Measurements from ENCODE around the gene MEF2C. TPM values are rescaled to one million over a fixed set of nuclear protein-coding genes. Genes with fewer than 3 reads are reported as not detected.

MEF2C gene
- total RNA-seq, 1 experiment from 2014 or later: 5.2 TPM

- DNase-seq (ENCODE audit: low read depth): no peak
Observed at GRCh38 chr5:88760527-88760926, 122.5 kb downstream of the MEF2C start.

GRCh38 chr5:88758591-88758990 lies 124.4 kb downstream of the MEF2C start:
- no peak for DNase-seq (ENCODE audit: low read depth)

- no peak for DNase-seq (ENCODE audit: low read depth)
Observed at GRCh38 chr5:88758184-88758583, 124.8 kb downstream of the MEF2C start.

- DNase-seq (ENCODE audit: low read depth): no peak
Observed at GRCh38 chr5:88756953-88757352, 126.0 kb downstream of the MEF2C start.

- no peak for DNase-seq (ENCODE audit: low read depth)
Observed at GRCh38 chr5:88748666-88749065, 134.3 kb downstream of the MEF2C start.

- DNase-seq (ENCODE audit: low read depth): no peak
Observed at GRCh38 chr5:88746438-88746882, 136.5 kb downstream of the MEF2C start.

GRCh38 chr5:88745093-88745696 lies 137.8 kb downstream of the MEF2C start:
- DNase-seq (ENCODE audit: low read depth): no peak

GRCh38 chr5:88743231-88743834 lies 139.7 kb downstream of the MEF2C start:
- peak; percentile 41 for DNase-seq (ENCODE audit: low read depth)

GRCh38 chr5:88741964-88742363 lies 141.0 kb downstream of the MEF2C start:
- DNase-seq (ENCODE audit: low read depth): no peak

- no peak for DNase-seq (ENCODE audit: low read depth)
Observed at GRCh38 chr5:88740604-88741185, 142.3 kb downstream of the MEF2C start.

- DNase-seq (ENCODE audit: low read depth): no peak
Observed at GRCh38 chr5:88736494-88736893, 146.5 kb downstream of the MEF2C start.

- no peak for DNase-seq (ENCODE audit: low read depth)
Observed at GRCh38 chr5:88734983-88735382, 148.0 kb downstream of the MEF2C start.

- no peak for DNase-seq (ENCODE audit: low read depth)
Observed at GRCh38 chr5:88734191-88734640, 148.8 kb downstream of the MEF2C start.

GRCh38 chr5:88732862-88733261 lies 150.1 kb downstream of the MEF2C start:
- DNase-seq (ENCODE audit: low read depth): no peak

- DNase-seq (ENCODE audit: low read depth): peak; percentile 77
Observed at GRCh38 chr5:88732181-88732633, 150.8 kb downstream of the MEF2C start.

GRCh38 chr5:88729829-88730182 lies 153.2 kb downstream of the MEF2C start:
- DNase-seq (ENCODE audit: low read depth): no peak

GRCh38 chr5:88729084-88729828 lies 153.7 kb downstream of the MEF2C start:
- DNase-seq (ENCODE audit: low read depth): peak; percentile 73

GRCh38 chr5:88727705-88728313 lies 155.2 kb downstream of the MEF2C start:
- DNase-seq (ENCODE audit: low read depth): no peak

- no peak for DNase-seq (ENCODE audit: low read depth)
Observed at GRCh38 chr5:88725454-88725853, 157.5 kb downstream of the MEF2C start.

GRCh38 chr5:88724201-88724600 lies 158.8 kb downstream of the MEF2C start:
- no peak for DNase-seq (ENCODE audit: low read depth)

- no peak for DNase-seq (ENCODE audit: low read depth)
Observed at GRCh38 chr5:88722546-88723073, 160.4 kb downstream of the MEF2C start.

GRCh38 chr5:88719434-88719833 lies 163.6 kb downstream of the MEF2C start:
- no peak for DNase-seq (ENCODE audit: low read depth)

Data from Daoy (cell line).